NCI-H446 treated with DMSO at 0.1 percent for 48 hours (cell line): ENCODE results near the gene PLSCR3.
"Not testable (repeated sequence)": the region's sequence is repeated elsewhere in the genome, so short reads cannot be mapped to it uniquely, and the experiment has no call there.

Source experiments
- DNase-seq: peaks from one replicate; lab custom pipeline; 2025; lab: John Stamatoyannopoulos, UW

PLSCR3 gene

GRCh38 chr17:7380321-7380720, 14.0 kb downstream of the PLSCR3 start:
- peak; percentile 50 for DNase-seq

GRCh38 chr17:7379134-7379533, 15.2 kb downstream of the PLSCR3 start:
- DNase-seq = no peak

GRCh38 chr17:7374353-7374752, 20.0 kb downstream of the PLSCR3 start:
- DNase-seq = no peak

- DNase-seq = no peak
Measured at GRCh38 chr17:7370853-7371252, 23.5 kb downstream of the PLSCR3 start.

GRCh38 chr17:7369825-7370224, 24.5 kb downstream of the PLSCR3 start:
- DNase-seq = no peak

- DNase-seq = not testable (repeated sequence)
Measured at GRCh38 chr17:7368599-7368994, 25.7 kb downstream of the PLSCR3 start.

- DNase-seq = no peak
Measured at GRCh38 chr17:7367918-7368598, 26.3 kb downstream of the PLSCR3 start.

GRCh38 chr17:7367083-7367482, 27.2 kb downstream of the PLSCR3 start:
- DNase-seq = no peak

- not testable (repeated sequence) for DNase-seq
Measured at GRCh38 chr17:7365963-7366362, 28.4 kb downstream of the PLSCR3 start.

GRCh38 chr17:7363311-7363710, 31.0 kb downstream of the PLSCR3 start:
- DNase-seq = no peak

GRCh38 chr17:7361906-7362305, 32.4 kb downstream of the PLSCR3 start:
- no peak for DNase-seq

GRCh38 chr17:7357381-7357780, 36.9 kb downstream of the PLSCR3 start:
- no peak for DNase-seq

GRCh38 chr17:7356756-7357155, 37.6 kb downstream of the PLSCR3 start:
- no peak for DNase-seq

GRCh38 chr17:7356072-7356549, 38.2 kb downstream of the PLSCR3 start:
- DNase-seq = peak; percentile 27

- DNase-seq = no peak
Measured at GRCh38 chr17:7355573-7355972, 38.8 kb downstream of the PLSCR3 start.

GRCh38 chr17:7355053-7355452, 39.3 kb downstream of the PLSCR3 start, which contains the start of gene TMEM95:
Gene TMEM95, plus strand, starts transcription at chr17:7355156. Its CDS starts 49 bp downstream, at chr17:7355205.
- DNase-seq = no peak

GRCh38 chr17:7354262-7354843, 40.0 kb downstream of the PLSCR3 start:
- no peak for DNase-seq

GRCh38 chr17:7352910-7353635, 41.3 kb downstream of the PLSCR3 start:
- DNase-seq = no peak

GRCh38 chr17:7352503-7352889, 41.8 kb downstream of the PLSCR3 start:
- no peak for DNase-seq

GRCh38 chr17:7351665-7352502, 42.4 kb downstream of the PLSCR3 start, which contains the start of gene KCTD11:
Gene KCTD11, plus strand, starts transcription at chr17:7352162.
- no peak for DNase-seq

- DNase-seq = no peak
Measured at GRCh38 chr17:7348478-7349242, 45.7 kb downstream of the PLSCR3 start.
